ENCODE results near the gene PKN1.

DNA sequence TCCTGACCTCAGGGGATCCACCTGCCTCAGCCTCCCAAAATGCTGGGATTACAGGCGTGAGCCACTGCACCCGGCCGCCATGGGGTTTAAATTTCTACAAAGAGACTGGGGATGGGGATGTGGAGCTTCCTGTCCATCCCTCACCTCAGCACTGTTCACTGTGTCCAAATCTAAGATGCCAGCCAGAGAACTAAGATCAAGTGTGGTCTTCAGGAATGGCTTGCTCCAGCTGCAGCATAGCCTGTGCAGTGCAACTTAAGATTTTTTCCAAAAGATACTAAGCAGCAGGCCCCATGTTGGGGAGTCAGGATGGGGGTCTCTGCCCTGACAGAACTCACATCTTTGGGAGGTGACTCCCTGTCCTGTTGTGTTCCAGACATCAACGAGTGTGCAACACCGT is 42.6 kb upstream of the PKN1 start:
- TF ChIP-seq SIN3A (IDR thresholded peaks at IDR 0.05; ENCODE audit: low read depth, low read length) (no peak), JUND (IDR thresholded peaks at IDR 0.05; ENCODE audit: low read depth, low read length) (no peak), EZH2 (IDR thresholded peaks at IDR 0.05; ENCODE audit: borderline replicate concordance, control insufficient read depth, low read depth, low read length) (no peak), RFX5 (IDR thresholded peaks at IDR 0.05; ENCODE audit: low read depth, low read length) (no peak), POLR2AphosphoS5 (IDR thresholded peaks at IDR 0.05; ENCODE audit: low read length) (no peak), SMC3 (IDR thresholded peaks at IDR 0.05; ENCODE audit: borderline replicate concordance, low read length) (no peak), USF2 (IDR thresholded peaks at IDR 0.05; ENCODE audit: borderline replicate concordance, low read depth, low read length) (no peak), PAX5 (IDR thresholded peaks at IDR 0.05; ENCODE audit: borderline replicate concordance, low read depth, low read length) (no peak), ATF7 (IDR thresholded peaks at IDR 0.05; ENCODE audit: low read depth) (no peak)
- TF ChIP-seq, protein P1, sequence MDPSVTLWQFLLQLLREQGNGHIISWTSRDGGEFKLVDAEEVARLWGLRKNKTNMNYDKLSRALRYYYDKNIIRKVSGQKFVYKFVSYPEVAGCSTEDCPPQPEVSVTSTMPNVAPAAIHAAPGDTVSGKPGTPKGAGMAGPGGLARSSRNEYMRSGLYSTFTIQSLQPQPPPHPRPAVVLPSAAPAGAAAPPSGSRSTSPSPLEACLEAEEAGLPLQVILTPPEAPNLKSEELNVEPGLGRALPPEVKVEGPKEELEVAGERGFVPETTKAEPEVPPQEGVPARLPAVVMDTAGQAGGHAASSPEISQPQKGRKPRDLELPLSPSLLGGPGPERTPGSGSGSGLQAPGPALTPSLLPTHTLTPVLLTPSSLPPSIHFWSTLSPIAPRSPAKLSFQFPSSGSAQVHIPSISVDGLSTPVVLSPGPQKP (IDR thresholded peaks at IDR 0.05; ENCODE audit: low read depth, low read length): no peak

Data from GM12878 (cell line).